HUDEP-2 (cell line): ENCODE results near the gene KRTAP10-2.
"Not testable (repeated sequence)": the region's sequence is repeated elsewhere in the genome, so short reads cannot be mapped to it uniquely, and the experiment has no call there.

Source experiments
- DNase-seq, 76 experiments: peaks; one replicate each; lab custom pipeline; 2025; ENCODE audit not compliant: unreplicated experiment in 76 of 76; lab: John Stamatoyannopoulos, UW

The KRTAP10-2 gene

DNA sequence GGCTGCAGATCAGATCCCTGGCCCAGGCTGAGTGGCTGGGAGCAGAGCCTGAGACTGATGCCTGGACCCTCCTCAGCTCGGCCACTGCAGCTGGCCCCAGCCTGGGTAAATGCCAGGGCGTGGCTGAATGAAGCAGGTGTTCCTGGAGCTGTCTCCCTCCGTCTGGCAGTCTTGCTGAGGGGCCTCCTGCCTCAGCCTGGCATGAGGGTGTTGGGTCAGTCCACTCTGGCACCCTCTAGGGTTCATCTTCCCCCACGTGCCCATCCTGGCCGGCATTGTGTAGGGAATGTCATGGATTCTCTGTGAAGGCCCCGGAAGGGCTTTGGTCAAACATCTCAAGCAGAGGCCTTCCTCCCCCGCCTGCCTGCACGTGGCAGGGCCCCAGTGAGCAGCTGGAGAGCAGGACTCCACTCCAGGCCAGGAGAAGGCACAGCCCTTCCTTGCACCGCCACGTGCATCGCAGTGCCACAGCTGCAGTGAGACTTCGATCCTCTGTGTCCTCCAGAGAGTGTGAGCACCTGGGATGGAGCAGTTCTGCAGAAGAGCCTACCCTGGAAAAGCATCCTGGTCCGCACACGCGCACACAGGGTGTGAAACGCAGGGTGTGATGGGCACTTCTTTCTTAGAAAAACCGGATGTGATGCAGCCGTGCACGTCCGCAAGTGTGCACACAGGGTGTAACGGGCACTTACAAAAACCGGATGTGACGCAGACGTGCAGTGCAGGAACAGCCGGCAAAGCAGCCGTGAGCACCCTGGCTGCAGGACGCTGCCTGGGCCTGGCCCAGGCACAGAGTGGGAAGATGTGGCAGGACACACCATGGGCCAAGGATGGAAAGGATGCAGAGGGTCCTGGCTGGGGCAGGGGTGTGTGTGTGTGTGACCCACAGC lies 17.6 kb upstream of the KRTAP10-2 start:
- DNase-seq: no peak

GRCh38 chr21:44568261-44568660 lies 17.0 kb upstream of the KRTAP10-2 start:
- DNase-seq: no peak

DNA sequence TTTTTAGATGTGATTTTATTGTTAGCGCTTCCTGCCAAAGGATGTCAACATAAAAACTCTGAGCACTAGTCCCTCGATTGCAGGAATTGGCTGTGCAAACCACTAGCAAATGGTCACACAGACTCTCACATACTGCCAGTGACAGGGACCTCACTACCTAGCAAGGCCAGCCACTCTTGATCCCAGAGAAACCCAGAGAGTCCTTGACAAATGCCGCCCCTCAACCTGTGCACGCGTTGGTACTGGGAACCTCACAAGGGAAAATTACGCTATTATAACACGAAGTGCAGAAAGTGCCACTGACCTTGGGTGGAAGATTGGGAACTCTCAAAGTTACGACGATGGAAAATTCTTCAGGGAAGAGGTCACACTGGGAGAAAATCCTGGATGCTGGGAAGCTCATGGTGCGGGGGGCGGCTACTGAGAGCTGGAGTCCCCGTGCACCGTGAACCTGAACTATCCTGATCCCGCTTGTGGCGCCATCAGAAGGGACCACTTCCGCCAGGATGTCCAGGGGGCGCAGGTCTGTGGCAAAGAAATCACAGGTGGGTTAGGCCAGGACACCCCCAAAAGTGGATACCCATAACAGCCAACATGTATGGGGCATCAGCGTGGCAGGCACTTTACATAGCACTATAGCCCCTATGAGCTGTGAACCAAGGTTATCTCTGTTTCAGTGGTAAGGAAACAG lies 16.3 kb upstream of the KRTAP10-2 start:
- DNase-seq: no peak

DNA sequence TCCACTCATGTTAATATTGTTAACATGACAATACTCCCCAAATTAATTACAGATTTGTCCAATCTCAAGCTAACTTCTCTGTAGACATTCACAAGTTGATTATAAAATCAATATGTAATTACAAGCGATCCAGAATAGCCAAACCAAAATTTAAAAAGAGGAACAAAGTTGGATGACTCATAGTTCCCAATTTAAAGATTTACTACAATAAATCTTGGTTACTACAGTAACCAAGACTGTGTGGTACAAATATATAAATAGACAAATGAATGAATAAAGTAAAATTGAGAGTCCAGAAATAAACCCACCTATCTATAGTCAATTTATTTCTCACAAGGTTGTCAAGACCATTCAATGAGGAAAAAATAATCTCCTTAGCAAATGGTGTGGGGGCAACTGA lies 15.1 kb upstream of the KRTAP10-2 start:
- no peak for DNase-seq

DNA sequence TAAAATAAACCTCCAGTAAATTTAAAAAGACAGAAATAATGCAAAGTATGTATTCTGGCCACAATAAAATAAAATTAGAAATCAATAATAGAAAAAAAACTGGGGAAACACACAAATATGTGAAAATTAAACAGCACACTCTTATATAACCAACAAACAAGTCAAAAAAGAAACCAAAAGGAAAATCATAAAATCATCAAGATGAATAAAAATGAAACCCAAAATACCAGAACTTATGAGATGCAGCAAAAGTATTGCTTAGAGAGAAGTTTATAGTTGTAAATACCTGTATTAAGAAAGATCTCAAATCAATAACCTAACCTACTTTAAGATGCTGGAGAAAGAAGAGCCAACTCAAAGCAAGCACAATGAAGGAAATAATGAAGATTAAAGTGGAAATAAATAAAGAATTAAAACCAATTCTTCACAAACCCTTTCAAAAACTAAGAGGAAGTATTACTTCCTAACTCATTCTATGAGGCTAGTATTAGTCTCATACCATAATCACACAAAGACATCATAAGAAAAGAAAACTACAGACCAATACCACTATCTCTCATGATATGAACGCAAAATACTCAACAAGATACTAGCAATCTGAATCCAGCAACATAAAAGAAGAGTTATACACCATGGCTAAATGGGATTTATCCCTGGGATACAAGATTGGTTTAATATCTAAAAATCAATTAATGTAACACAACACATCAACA lies 13.7 kb upstream of the KRTAP10-2 start:
- no peak for DNase-seq

- DNase-seq: no peak
Measured at GRCh38 chr21:44564099-44564498, 12.8 kb upstream of the KRTAP10-2 start.

DNA sequence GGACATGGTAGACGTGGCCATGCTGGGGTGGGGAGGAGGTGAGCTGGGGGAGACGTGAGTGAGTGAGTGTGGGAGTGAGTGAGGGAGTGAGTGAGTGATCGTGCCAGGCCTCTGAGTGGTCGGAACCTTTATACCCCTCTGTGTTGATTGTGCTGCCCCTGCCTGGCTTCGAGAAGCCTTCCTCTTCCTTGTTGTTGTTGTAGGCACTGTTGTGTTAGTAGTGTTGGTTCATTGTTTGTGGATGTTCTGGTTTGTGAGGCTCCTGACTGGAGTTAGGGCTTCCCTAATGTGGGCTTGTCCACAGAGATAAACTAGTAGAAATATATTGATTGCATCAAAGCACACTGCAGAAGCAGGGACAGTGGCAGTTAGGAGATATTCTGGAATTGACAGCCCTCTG lies 7.4 kb upstream of the KRTAP10-2 start, which contains the start of gene KRTAP10-3:
Gene KRTAP10-3 (minus strand): TSS at position 101 of the 400 bp plus-strand sequence. CDS start 80 bp downstream, at position 21.
- DNase-seq: no peak

DNA sequence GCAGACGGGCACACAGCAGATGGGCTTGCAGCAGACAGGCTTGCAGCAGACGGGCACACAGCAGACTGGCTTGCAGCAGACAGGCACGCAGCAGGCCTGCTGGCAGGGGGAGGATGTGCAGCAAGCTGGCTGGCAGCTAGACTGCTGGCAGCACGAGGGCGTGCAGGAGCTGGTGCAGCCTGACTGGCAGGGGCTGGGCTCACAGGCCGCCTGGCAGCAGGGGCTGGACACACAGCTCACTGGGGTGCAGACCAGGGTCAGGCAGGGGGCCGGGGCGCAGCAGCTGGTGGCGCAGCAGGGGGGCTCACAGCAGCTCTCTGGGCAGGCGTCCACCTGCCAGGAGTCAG lies 7.0 kb upstream of the KRTAP10-2 start:
- DNase-seq: not testable (repeated sequence)

DNA sequence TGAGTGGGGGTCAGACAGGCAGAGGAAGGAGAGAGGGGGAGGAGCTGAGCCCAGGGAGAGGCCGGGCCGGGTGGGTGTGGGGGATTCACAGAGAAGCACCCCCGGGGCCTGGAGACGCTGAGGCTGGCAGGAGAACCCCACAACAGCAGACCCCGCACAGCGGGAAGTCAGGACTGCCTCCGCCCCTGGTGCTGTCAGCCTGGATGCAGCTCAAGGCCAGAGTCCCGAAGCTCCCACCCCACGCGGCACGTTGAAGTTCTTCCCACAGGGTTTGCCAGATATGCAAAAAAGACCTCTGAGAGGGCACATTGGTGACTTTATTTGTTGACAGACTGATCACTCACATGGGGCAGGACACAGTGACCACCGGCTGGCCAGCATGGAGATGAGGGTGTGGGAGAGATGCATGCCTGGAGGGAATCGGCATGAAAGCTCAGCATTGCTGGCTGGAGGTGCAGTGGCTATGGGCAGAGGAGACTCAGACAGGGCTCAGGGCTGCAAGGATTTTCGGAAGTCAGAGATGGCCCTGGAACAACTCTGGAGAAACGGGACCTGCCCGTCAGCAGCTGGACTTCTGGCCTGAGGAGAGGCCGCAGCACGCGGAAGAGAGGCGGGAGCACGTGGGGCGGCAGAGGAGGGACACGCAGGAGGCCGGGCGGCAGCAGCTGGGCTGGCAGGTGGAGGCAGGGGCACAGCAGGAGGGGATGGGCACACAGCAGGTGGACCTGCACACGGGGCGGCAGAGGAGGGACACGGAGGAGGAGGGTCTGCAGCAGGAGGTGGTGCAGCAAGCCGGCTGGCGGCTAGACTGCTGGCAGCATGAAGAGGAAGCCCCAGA lies 6.4 kb upstream of the KRTAP10-2 start:
- DNase-seq: no peak

- no peak for DNase-seq
Measured at GRCh38 chr21:44556879-44557278, 5.6 kb upstream of the KRTAP10-2 start.

- no peak for DNase-seq
Measured at GRCh38 chr21:44555200-44555875, 4.0 kb upstream of the KRTAP10-2 start.

GRCh38 chr21:44552681-44553080 lies 1.4 kb upstream of the KRTAP10-2 start:
- DNase-seq: no peak

DNA sequence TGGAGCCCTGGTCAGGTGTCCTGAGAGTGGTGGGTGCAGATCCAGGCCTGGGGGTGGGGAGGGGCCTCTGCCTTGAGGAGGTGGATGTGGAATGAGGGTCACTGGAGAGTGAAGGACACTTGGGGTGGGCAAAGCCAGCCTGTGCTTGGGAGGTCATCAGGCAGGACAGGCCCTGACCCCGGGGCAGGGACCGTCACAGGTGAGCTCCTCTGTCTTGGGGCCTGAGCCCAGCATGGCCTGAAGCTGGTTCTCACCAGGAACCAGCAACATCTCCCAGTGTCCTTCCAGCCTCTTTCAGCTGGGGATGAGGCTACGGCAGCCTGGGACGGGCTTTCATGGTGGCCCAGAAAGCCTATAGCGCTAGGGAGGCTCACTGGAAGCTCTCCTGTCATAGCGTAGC lies 831 bp upstream of the KRTAP10-2 start:
- DNase-seq: no peak

- no peak for DNase-seq
Measured at GRCh38 chr21:44550807-44551206, 498 bp downstream of the KRTAP10-2 start.

DNA sequence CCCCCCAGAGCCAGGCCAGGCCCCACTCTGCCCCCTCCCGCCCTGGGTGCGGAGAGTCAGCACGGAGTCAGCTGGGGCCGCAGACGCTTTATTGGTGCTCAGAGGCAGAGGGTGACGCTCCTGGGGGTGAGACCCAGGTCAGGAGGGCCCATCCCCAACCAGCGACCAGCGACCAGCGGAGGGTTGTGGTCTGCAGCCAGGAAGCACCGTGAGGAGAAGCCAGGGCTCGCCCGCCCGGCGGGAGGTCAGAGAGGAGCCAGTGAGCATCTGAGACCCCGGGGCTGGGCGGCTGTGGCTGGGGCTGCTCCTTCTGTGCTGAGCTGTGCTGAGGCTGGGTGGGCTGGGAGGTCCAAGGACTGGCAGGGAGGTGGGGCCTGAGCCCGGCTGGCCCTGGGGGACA lies 1.0 kb downstream of the KRTAP10-2 start:
- not testable (repeated sequence) for DNase-seq

DNA sequence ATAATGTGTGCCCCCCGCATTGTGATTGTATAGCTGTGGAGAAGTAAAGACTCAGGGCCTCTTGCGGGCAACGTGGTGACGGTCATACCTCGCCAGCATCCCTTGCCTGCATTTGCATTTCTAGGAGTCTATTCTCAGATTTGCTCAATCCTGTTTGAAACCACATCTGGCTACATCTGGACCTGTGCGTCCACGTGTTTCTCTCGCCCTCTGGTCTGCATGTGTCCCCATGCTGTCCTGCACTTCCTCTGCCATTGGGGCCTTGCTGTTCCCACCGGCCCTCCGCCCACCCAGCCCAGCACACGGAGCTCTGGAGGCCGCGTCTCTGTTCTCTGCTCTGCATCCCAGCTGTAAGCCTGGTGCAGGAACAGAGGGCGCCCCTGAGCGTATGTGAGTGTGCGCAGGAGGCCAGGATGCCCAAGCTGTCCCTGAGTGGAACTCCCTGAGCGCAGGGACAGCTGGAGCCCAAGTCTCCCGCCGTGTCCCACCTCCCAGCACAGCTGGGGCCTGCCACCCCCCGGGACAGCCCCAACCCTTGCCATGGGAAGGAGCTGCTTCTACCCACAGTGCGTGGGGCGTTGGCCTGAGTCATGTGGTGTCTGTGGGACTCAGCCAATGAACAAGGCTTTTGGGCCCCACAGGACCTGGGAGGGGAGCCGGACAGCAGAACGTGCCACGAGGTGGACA lies 1.6 kb downstream of the KRTAP10-2 start:
- no peak for DNase-seq

- DNase-seq: no peak
Measured at GRCh38 chr21:44548922-44549321, 2.4 kb downstream of the KRTAP10-2 start.

DNA sequence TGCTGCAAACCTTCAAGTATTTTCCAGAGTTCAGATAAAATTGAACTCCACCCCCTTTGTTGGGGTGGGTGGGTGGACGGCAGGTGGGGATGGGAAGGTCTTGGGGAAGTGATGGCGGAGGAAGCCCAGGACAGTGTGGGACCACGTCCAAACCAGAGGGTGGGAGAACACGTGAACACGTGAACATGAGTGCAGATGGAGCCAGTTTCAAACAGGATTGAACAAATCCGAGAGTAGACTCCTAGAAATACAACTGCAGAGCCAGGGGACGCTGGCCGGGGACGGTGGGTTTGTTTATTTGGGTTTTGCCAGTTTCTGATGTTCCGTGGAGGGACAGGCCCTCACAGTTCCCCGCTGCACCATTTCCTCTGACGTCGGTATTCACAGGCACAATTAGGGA lies 2.9 kb downstream of the KRTAP10-2 start:
- no peak for DNase-seq

DNA sequence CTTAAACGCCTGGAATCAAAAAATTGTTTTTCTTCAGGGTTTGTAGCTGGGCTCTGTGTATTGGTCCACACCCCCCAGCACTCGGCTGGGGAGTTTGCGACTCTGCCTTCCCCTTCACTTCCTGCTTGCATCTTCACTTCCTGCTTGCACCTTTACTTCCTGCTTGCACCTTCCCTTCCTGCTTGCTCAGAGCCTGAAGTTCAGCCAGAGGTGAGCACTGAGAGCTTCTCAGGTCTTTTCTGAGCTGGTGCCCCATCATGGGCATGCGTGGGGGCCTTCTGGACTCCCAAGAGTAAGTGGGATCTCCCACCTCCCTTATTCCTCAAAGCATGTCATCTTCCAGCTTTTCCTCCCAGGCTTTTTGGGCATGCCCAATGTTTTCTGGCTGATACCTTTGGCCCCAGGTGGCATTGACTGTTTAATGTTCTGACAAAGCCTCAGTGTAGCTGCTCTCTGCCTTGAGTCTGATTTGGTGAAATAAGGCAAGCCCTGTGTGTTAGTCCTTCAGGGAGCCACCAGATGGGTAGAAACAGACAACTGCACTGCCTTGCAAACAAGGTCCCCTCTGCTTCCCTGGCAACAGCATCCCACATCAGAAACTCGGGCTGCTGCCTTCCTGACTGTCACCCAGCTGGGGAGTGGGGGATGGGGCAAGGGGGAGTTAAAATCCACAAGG lies 3.5 kb downstream of the KRTAP10-2 start:
- DNase-seq: no peak
